Left kidney (tissue), 2 donors: ENCODE measurements around the gene SLC38A8. TPM values are rescaled to one million over a fixed set of nuclear protein-coding genes. Genes with fewer than 3 reads are reported as not detected.

Experiments
- DNase-seq: peaks from one replicate; pipeline ENCODE4 v3.0.0-alpha.2; 2013
- polyA plus RNA-seq: library from polyadenylated mRNA; unstranded; fragments of 120-200 nt; gene quantifications from one replicate; pipeline ENCODE4 v1.2.1, GENCODE V29; 2013; ENCODE audit not compliant: insufficient read length

The SLC38A8 gene
- polyA plus RNA-seq, 1 donor: not detected

DNA sequence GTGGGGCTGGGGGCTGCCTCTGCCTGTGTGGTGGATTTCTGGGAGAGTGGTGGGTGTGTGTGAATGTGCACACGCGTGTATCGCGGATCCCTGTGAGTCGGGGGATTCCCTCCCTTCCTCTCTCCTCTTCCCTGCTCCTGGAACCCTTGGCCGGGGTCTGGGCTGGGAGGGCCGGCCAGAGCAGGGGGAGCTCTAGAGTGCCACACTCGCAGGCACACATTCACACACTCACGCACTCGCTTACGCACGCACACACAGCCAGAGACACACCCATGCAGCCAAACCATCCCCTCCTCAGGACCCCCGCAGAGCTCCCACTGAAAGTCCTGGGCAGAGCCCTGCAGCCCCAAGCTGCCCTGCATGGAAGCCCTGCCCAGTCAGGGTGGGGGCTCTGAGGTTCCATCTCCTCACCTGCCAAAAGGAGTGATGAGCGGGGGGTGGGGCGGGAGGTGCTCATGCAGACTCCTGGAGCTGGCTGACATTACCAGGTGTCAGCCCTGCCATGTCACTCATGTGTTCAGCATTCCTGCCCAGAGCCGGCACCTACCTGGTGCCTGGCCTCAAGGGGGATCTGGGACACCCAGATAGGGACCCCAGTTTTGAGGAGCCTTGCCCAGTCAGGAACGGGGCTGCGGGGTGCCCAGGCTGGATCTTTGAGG, 72.7 kb downstream of the SLC38A8 start:
- no peak for DNase-seq

DNA sequence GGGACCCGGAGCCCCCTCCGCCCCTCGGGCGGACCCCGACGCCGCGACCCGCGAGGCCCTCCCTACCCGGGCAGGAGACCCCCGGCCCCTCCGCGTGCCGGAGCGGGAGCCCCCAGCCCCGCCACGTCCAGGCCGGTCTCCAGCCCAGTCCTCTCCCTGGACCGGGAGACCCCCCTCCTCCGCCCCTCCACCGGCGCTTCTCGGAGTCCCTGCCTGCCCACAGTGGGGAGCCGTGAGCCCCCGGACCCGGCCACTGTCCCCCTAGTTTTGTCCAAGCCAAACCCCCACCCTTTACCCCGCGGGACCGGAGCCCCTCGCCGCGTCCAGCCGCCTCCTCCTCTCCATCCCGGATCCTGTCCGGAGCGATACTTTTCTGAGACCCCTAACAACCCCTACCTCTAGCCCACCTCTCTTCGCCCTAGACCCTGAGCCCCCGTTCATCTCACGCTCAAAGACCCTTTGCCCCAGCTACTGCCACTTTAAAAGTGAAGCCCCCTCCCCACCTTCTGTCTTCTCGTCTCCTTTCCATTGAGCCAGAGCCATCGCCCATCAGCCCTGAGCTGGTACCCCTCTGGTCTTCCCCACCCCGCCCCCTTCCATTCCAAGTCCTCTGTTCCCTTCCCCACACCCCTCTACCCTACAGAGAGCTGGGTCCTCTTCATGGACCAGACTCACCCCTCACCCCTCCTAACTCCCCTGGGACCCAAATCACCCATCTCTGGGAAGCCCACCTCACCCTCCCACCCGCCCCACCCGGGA, 73.5 kb downstream of the SLC38A8 start:
- DNase-seq: no peak

GRCh38 chr16:83968306-83968851, 74.2 kb downstream of the SLC38A8 start:
- no peak for DNase-seq

- DNase-seq: no peak
Observed at GRCh38 chr16:83967838-83968305, 74.7 kb downstream of the SLC38A8 start, which contains the start of gene NECAB2. Gene NECAB2, plus strand, starts transcription at chr16:83968244. Its CDS starts 405 bp downstream, at chr16:83968649.

- no peak for DNase-seq
Observed at GRCh38 chr16:83967091-83967490, 75.5 kb downstream of the SLC38A8 start.

DNA sequence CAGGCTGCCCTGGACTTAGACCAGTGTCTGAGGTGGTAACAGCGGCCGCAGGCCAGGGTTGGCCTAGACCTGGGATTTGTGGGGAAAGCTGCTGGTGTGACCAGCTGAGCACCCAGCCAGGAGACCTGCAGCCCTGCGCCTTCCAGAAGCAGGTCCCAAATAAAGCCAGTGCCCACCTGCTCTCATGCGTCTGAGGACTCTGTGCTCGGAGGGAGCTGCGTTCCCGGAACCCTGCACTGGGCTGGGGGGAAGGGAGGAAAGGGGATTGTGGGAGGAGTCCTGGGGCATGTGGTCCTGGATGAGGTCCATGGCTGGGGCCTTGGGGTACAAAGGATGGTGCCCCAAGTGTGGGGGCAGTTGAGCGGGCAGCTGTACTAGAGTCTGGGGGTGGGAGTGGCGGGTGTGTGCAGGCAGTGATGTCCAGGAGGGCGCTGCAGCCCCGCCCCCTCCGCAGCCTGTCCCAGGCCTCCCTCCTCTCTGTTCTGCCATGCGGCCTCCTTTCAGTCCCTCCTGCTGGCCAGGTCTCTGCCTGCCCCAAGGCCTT, 76.4 kb downstream of the SLC38A8 start:
- DNase-seq: no peak

DNA sequence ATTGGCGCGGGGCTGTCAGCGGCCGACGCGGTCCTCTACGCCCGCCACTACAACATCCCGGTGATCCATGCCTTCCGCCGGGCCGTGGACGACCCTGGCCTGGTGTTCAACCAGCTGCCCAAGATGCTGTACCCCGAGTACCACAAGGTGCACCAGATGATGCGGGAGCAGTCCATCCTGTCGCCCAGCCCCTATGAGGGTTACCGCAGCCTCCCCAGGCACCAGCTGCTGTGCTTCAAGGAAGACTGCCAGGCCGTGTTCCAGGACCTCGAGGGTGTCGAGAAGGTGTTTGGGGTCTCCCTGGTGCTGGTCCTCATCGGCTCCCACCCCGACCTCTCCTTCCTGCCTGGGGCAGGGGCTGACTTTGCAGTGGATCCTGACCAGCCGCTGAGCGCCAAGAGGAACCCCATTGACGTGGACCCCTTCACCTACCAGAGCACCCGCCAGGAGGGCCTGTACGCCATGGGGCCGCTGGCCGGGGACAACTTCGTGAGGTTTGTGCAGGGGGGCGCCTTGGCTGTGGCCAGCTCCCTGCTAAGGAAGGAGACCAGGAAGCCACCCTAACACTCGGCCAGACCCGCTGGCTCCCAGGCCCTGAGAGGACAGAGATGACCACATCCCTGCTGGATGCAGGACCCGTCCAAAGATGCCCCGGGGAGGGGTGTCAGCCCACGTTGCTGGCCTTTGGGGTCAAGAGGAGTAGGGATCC, 77.0 kb downstream of the SLC38A8 start:
- no peak for DNase-seq

DNA sequence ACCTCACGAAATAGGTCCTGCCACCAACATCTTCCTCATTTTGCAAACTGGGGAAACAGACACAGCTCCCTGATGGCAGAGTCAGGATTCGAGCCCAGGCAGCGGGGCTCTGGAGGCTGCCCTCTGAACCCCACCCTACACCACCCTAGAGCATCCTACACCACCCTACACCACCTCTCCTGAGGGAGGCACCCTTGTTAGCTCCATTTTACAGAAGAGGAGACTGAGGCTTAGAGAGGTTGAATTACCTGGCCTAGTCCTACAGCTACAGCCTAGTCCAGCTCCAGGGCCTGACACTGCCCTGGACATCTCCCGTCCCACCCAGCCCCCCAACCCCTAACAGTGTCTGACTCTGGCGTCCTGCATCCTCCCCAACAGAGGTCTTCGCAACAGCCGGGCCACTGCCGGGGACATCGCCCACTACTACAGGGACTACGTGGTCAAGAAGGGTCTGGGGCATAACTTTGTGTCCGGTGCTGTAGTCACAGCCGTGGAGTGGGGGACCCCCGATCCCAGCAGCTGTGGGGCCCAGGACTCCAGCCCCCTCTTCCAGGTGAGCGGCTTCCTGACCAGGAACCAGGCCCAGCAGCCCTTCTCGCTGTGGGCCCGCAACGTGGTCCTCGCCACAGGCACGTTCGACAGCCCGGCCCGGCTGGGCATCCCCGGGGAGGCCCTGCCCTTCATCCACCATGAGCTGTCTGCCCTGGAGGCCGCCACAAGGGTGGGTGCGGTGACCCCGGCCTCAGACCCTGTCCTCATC, 77.7 kb downstream of the SLC38A8 start:
- DNase-seq: no peak

GRCh38 chr16:83963277-83964119, 79.1 kb downstream of the SLC38A8 start:
- DNase-seq: no peak

- DNase-seq: no peak
Observed at GRCh38 chr16:83961591-83961990, 81.0 kb downstream of the SLC38A8 start.

- no peak for DNase-seq
Observed at GRCh38 chr16:83960521-83961249, 81.9 kb downstream of the SLC38A8 start.

Other genes with a start within 250 kb of the SLC38A8 start
- gene HSBP1, start 234.8 kb downstream of the SLC38A8 start, polyA plus RNA-seq: 217 TPM
- 5.3 TPM for gene MLYCD, start 143.7 kb downstream of the SLC38A8 start, polyA plus RNA-seq
- gene OSGIN1, start 89.6 kb downstream of the SLC38A8 start, polyA plus RNA-seq: 0.30 TPM
- gene NECAB2, start 74.6 kb downstream of the SLC38A8 start, polyA plus RNA-seq: 2.6 TPM
- gene MBTPS1, start 74.1 kb upstream of the SLC38A8 start, polyA plus RNA-seq: 110 TPM
- 60.2 TPM for gene HSDL1, start 102.4 kb upstream of the SLC38A8 start, polyA plus RNA-seq
- 7.1 TPM for gene DNAAF1, start 102.5 kb upstream of the SLC38A8 start, polyA plus RNA-seq
- 40.1 TPM for gene TAF1C, start 144.3 kb upstream of the SLC38A8 start, polyA plus RNA-seq
- not detected for gene ADAD2, start 148.4 kb upstream of the SLC38A8 start, polyA plus RNA-seq
- gene KCNG4, start 197.2 kb upstream of the SLC38A8 start, polyA plus RNA-seq: 0.07 TPM